GM21576 (cell line): ENCODE data around the gene C1orf56.

Experiments used
- ATAC-seq: cut with Tn5 transposase; IDR thresholded peaks from one replicate; pipeline ENCODE4 v1.9.1; 2021; ENCODE audit warnings: mild to moderate bottlenecking, moderate library complexity; ENCODE audit not compliant: unreplicated experiment

C1orf56 gene, protein sequence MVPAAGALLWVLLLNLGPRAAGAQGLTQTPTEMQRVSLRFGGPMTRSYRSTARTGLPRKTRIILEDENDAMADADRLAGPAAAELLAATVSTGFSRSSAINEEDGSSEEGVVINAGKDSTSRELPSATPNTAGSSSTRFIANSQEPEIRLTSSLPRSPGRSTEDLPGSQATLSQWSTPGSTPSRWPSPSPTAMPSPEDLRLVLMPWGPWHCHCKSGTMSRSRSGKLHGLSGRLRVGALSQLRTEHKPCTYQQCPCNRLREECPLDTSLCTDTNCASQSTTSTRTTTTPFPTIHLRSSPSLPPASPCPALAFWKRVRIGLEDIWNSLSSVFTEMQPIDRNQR

DNA sequence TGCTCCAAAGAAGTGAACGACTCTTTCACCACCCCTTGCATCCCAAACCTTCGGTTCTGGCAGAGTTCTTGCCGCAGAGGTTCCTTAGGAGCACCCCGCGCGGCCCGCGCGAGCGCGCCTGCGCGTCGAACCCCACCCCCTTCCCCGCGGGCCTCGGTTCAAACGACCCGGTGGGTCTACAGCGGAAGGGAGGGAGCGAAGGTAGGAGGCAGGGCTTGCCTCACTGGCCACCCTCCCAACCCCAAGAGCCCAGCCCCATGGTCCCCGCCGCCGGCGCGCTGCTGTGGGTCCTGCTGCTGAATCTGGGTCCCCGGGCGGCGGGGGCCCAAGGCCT, at the start of gene C1orf56:
Gene C1orf56 (plus strand): TSS at position 161 of the 334 bp plus-strand sequence. CDS start 97 bp downstream, at position 258.
- ATAC-seq, result peak; percentile 48

DNA sequence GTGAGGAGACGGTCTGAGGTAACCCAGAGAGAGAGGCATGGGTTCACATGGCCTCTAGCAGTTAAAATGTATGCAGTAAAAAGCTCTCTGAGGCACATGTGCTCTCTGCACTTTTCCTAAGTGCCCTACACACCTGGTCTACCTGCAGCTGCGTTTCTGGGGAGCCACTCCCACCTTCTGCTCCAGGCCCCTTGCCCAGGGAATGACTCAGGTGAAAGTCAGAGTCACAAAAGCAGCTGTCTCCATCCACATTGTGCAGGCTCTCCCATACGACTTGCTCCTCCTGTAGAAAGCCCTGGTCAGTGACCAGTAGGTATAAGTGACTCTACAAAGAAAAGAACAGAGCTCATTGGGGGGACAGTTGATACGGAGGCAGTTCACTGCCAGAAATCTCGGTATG, 49.6 kb upstream of the C1orf56 start:
- no peak for ATAC-seq

DNA sequence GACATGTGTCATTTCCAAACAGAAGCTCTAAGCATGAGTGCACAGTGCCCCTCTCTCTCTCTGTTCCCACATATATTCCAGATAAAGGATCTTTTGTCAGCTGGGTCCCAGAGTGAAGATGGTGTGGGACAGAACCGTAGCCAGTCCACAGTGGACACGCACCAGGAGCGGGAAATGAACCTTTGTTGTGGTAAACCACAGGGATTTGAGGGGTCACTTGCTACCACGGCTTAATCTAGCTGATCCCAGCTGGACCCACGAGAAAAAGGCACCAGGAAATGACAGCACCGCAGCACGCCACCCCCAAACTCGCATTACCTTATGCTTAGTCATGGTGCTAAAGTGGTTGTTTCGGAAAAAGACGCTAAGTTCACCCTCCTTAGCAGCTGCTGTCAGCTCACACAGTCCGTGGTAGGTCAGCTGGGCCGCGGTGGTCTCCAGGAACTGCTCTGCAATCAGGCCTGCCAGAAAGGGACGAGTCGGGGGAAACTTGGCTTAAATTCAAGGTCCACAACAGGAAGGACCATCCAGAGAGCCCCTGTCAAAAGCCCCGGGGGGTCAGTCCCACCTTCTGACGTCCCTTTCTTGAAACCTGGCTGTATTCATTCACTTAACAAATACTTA, 48.4 kb upstream of the C1orf56 start:
- no peak for ATAC-seq

DNA sequence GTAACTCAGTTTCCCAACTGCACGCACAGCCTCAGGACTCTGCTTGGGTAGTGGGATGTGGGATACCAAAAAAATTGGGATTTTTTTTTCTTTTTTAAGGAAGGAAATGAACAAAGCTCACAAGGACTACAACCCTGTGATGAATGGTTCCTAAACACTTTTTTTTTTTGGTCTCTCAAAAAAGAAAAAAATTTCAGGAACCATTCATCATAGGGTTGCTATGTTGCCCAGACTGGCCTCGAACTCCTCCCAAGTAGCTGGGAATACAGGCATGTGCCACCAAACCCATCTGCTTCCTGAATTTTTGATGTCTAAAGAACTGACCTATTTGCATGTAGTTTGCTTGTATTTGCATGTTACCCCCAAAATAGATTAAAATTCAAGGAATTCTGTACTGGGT, 47.6 kb upstream of the C1orf56 start:
- ATAC-seq, result no peak

DNA sequence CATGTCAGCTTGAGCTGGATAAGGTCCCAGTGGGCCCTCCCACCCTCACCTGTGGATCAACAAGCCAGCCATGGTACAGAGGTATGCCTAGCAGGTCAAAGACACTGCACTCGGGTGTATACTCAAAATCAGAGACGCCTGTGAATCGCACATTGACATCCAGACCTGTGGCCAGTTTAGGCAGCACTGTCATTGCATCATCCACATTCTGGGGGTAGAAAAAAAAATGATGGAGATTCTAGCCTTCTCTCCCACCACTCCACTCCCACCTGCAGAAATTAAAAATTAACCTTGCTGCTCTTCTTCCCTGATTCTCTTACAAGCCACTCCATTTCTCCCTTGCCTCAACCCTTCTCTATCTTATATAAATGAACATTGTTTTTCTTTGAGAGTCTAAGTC, 47.1 kb upstream of the C1orf56 start:
- ATAC-seq, result no peak

DNA sequence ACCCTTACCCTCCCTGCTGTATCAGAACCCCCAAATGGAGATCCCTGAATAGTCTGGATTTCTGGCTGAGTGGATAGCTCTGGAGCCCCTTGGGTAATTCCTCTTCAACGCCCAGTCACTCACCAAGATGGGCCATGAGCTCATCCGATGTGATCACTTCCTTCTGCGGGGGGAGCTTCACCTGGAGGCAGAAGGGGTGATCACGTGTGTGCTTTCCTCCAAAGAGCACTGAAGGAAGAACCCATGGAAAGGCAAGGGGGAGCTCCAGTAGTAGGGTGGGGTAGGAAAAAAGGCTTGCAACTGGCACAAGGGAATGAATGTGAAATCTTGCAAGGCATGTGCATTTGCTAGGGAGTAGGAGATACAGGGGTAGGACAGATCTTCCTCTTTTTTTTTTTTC, 45.9 kb upstream of the C1orf56 start:
- ATAC-seq, result no peak

DNA sequence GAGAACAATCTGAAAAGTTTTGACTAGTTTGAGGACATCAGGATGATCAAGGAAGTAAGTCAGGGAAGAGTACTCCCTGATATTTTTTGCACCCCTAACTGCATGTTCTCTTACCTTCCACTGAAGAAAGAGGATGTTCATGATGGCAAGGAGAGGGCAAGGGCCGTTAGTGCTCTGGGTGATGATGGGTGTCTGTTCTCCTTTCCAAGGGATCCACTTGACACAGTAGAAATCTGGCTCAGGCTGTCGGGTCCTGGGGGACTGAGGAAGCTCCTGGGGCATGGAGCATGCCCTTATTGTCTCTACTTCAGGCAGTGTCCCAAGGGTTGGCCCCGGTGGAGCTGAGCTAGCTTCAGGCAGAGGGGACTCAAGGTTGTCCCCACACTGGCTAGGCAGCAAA, 45.5 kb upstream of the C1orf56 start:
- no peak for ATAC-seq

DNA sequence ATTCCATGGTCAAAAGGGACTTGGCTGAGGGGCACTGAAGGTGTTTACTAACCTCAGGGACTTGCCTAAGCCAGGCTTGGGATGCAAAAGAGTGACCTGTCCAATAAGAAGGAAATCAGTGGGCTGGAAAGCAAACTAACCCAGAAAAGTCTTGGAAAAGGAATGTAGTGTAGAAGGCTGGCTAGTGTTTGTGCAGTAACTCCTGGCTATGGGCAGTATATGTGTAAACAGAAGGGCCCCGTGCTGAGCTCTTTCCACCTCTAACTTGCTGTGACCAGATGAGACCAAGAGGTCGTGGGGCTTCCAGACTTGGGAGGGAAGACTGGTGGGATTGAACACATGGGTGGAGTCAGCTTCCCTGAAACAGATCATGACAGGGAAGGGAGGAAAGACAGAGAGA, 44.9 kb upstream of the C1orf56 start:
- ATAC-seq, result no peak

DNA sequence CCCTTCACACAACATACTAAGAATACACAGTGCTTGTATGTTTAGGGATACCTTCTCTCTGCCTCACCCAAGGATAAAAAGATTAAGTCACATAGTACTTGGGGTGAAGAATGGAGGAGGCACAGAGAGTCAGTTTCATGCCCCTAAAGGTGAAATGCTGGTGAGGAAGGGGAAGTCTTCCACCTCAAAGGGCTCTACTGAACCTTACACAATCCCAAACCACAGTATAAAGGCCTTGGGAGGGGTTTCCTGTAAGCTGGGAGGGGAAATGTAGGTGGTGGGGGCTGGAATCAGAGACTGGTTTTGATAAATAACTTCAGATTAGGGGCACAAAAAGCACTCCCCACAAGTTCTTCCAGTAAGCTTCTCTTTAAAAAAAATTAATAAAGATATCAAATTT, 44.4 kb upstream of the C1orf56 start:
- no peak for ATAC-seq

DNA sequence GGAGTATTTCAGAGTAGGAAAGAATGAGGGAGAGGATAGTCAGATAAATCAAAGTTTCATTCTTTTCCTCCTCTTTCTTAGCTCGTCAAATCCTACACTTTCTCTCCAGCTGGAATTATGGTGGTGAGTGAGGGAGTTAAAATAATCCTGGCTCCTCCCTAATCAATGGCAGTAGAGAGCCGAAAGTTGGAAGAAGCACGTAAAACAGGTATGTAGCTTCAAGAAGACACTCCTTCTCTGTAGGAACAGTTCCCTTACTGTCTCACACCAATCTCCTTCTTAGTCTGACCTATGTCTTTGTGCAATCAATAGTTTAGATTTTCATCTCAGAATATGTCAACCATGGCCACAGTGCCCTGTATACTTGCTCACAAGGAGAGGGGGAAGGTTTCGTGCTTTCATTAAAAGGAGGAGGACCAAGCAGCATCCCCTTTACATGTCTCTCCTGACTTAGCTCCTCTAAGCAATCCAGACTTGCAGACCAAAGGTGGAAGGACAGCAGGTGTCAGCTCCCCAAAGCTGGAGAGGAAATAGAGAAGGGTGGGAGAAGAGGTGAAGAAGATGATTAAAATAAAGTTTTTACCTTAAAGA, 41.7 kb upstream of the C1orf56 start:
- no peak for ATAC-seq

DNA sequence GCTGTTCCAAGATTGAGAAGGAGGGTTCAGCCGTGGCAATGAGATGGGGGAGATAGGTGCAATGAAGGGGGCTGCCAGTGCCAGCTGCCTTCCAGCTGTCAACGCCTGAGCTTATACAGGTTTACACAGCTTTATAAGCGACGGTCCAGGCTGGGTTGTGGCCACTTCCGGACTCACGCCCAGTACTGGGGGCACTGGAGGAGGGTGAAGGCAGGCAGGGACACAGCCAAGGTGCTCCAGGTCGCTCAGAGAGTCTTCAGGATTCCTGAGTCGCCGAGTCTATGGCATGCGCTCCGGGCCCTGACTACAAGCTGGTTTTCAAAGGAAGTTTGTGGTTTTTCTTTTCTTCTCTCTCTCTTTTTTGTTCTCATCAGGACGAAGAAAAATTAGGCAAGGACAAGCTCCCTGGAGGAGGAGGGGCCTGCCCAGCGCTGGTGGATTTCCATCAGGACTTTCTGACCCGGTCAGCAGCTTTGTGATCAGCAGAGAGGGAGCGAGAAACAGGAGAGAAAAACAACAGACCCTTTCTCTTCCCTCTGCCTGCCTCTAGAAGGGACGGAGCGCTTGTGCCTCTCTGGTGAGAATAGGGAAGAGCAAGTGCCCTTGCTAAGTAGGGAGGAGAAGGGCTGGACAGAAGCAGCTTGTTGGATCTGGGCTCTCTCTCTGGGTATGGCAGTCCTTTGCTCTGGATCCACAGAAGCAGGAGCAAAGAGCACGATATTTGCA, 41.1 kb upstream of the C1orf56 start, which contains the start of gene MINDY1:
Gene MINDY1 (minus strand): TSS at position 576 of the 726 bp plus-strand sequence. CDS start 4,285 bp downstream, outside the sequence.
- ATAC-seq, result no peak

DNA sequence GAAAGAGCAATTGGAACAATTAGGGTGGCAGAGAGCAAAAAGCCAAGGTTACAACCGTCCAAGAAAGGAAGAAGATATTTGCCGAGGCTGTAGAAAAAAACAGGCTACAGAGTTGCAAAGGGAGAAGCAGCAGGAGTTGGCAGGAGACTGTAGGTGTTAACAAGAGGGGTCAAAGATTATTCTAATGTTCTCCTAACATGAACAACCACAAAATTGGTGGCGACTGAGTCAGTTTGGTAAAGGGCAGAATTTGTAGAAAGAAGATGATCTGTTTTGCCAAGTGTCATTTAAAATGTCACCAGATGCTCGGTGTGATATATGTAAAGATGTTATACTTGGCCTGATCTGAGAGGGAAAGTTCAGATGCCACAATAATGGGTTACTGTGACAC, 39.7 kb upstream of the C1orf56 start:
- no peak for ATAC-seq

DNA sequence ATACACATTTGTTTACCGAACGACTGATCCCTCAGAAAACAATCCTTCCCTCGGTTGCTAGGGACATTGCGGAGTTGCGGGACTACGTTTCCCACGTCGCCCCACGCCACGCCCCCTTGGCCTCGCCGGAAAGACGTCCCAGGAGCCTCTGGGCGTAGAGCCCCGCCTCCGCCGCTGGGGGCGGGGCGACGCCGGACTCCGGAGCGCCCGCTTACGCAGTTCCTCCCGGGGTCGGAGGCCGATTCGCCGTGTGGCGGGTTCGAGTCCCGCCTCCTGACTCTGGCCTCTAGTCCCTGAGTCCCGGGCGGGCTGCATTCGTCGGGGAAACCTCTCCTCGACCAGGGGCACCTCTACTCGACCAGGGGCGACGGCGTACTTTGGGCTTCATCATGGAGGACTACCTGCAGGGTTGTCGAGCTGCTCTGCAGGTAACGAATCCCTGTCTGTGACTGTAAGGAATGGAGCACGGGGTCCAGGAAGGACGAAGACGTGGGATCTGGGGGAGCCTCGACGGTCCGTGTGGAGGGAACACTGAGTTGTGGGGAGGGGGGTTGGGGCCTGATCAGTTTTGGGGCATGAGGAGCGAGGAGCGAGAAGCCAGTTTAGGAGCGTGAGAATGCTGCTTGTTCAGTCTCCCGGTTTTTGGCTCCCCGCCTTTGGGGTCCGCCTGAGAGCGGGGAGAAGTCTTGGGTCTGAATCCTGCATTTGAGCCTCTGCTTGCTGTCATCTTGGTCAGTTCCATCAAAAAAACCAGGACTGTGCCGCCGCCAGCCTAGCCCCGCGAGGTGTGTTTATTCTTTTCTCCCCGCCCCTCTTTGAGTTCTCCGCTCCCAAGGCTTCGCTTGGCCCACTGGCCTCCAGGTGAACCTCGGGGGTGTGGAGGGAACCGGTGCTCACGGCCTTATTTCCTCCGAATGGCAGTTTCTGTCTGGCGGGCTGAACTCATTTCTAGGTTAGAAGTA, 39.0 kb upstream of the C1orf56 start, which contains the start of gene PRUNE1:
Gene PRUNE1 (plus strand): TSS at position 206 of the 962 bp plus-strand sequence. CDS start 184 bp downstream, at position 390.
- peak; percentile 75 for ATAC-seq

DNA sequence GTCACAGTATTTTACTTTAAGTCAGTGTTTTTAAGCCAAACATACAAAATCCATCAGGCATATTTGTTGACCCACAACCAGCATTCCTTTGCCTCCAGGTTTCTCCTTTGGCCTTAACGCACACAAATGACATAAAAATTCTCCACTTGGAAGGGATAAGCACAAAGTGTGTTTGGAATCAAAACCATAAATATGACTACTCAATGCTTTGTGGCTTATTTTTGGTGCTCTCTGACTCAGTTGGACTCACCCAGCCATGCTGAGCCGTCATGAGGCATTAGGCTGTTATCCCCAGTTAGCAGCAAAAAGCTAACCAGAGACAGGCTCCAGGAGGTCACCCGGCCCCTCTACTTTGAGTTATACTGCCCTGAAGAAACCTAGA, 38.4 kb upstream of the C1orf56 start:
- no peak for ATAC-seq

DNA sequence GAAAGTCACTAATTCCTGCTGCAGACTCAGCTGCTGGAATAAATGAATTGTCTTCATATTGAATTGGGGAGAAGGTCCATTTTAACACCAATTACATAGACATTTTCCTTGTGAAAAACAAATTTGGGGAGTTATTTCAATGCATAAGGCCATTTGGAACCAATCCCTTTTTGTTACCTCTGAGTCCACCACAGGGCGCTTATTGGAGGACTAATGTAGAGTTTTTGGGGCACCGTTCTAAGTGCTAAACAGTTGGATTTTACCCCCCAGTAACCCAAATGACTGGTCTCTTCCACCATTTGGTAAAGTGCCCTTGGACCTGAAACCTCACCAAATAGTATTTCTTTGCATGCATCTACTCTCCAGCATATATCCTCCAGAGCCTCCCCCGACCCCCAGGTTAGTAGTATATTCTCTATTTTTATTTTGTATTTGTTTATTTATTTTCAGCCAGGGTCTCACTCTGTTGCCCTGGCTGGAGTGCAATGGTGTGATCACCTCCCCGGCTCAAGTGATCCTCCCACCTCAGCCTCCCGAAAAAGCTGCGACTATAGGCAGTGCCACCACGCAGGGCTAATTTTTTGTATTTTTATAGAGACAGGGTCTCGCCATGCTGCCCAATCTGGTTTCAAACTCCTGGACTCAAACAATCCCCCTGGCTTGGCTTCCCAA, 37.7 kb upstream of the C1orf56 start:
- ATAC-seq, result no peak

DNA sequence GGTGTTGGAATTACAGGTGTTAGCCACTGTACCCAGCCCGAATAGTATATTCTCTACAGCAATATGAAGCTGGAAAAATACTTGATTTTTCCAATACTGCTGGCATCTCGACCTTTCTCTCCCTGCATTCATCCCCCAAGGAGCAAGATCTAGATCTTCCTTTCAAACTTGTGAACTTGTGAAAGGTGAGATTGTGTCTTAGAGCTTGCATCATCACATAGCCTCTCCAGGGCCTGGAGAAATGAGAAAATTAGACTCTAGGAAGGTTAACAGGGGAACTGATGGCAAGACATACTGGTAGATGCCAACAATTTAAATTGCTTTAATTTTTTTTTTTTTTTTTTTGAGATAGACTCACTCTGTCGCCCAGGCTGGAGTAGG, 37.2 kb upstream of the C1orf56 start:
- ATAC-seq, result no peak

DNA sequence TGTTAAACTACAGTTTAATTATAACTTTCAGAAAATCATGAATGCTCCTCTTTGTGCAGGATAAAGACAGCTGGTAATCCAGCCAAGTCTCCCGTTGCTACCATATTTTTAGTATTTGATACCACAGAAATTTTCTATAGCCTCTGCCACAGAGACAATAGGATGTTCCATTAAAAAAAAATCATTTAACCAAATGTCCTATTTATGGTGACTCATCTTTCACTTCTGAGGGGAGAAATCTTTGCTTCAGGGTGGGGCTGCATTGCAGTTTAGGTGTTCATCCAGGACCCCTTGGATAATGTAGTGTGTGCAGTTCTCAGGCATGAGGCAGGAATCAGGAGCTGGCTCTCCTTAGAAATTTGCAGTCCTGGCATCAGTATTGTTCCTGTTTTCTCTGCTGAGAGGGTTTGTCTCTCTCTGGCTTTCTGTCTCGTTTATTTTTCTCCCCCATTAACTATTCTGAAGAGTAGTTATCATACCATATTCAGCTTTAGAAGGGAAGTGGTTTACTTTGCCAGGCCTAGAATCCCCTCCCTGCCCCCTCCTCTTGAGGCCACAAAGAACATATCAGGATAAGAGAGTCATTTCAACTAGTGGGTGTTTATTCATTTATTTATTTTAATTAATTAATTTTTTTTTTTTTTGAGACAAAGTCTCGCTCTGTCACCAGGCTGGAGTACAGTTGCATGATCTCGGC, 36.2 kb upstream of the C1orf56 start:
- no peak for ATAC-seq

DNA sequence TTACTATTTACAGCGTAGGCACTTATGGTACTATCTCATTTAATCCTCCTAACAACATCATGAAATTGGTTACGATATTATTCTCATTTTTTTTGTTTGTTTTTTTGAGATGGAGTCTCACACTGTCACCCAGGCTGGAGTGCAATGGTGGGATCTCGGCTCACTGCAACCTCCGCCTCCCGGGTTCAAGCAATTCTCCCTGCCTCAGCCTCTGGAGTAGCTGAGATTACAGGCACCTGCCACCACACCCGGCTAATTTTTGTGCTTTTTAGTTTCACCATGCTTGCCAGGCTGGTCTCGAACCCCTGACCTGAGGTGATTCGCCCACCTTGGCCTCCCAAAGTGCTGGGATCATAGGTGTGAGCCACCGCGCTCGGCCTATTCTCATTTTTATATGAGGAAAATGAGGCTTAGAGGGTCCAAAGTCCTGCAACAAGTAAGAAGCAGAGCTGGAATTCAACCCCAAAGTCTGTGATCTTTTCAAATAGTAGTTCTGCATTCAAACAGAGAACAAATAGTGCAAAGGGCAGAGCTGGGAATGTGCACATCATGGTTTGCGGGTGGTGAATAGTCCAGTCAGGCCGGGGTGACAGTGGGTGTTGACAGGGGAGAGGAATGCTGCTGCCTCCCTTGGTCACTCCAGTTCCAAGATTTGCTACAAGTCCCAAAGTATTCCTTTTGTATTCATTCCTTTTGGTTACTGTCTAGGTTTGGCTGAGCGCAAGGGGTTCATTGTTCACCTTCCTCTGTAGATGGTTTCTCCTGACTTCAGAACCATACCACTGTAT, 34.7 kb upstream of the C1orf56 start:
- ATAC-seq, result no peak
